Daoy (cell line): ENCODE data around the gene GNAQ. TPM values are rescaled to one million over a fixed set of nuclear protein-coding genes. Genes with fewer than 3 reads are reported as not detected.

ENCODE experiments used
- DNase-seq: peaks from one replicate; pipeline ENCODE4 v3.0.0-alpha.2; 2015; ENCODE audit warnings: low read depth
- total RNA-seq: library from RNA; depleted of rRNA; stranded (reverse); fragments of >200 nt; shearing (Covaris generic); gene quantifications from 2 replicates; pipeline ENCODE4 v1.2.3, GENCODE V29; 2014

GNAQ gene
- total RNA-seq, 1 experiment from 2014 or later = 21.7 TPM

DNA sequence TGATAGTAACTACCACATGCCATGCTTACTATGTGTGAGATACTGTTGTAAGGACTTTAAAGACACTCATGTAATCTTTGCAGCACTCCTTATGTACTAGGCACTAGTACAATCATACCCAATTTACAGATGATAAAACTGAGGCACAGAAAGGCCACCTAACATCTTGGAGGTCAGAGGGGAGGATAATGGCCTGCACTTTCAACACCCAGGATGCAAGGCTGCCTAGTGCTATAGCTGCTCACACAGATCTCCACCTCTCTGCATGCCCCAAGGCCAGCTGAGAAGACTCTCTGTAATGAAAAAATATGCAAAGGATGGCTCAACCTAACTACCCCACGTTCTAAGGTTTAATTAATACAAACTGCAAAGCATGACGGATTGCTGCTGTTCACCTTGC, 57.2 kb downstream of the GNAQ start:
- no peak for DNase-seq

DNA sequence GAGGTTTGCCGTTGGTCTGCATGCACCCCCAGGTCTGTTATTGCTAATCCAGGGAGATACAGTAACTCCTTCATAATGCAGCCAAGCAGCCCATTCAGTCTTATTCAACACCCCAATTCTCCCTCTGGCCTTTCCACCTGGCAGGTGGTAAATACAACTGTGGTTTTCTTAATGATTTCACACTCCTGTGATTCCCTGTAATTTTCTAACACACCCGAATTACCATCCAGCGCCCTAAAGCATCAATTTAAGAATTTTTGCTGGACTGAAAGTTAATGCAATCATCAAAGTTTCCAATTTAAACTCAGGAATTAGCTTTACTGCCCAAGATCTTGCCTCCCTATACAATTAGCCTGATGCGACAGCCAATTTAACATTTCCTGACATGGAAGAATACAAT, 62.5 kb downstream of the GNAQ start:
- DNase-seq = no peak

DNA sequence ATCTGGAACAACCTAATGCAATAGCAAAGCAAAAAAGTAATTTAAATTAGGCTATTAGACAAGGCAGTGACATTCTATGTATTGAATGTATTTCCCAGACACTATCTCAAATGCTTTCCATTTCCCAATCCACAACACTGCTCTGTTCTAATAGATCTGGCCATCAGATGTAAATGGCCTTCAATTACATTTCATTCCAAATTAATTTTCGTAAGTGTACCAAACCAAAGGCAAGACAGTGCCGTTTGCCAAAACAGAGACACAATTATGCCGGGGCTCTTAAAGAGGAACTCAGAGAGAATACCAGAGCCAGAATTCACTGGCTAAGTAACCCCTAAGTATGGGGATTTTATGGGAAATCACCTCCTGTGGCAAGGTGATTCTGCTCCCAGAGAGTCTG, 63.1 kb downstream of the GNAQ start:
- no peak for DNase-seq

DNA sequence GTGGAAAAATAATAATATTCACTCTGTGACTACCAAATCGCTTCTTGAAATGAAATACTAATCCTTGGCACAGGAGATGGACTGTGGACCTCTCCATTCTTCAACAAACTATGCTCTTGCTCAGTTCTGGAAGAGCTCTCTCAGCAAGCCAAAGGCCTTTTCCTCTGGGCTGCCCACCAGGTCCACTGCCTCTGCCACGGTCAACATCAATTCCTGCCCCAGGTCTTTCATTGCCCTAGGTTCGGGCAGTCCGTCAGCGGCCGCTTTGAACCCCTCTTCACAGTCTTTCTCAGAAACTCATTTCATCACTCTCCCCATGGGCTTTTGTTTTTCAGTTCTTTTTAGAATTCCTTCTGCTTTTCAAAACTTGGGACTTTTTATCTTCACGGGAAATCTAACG, 64.9 kb downstream of the GNAQ start:
- no peak for DNase-seq

DNA sequence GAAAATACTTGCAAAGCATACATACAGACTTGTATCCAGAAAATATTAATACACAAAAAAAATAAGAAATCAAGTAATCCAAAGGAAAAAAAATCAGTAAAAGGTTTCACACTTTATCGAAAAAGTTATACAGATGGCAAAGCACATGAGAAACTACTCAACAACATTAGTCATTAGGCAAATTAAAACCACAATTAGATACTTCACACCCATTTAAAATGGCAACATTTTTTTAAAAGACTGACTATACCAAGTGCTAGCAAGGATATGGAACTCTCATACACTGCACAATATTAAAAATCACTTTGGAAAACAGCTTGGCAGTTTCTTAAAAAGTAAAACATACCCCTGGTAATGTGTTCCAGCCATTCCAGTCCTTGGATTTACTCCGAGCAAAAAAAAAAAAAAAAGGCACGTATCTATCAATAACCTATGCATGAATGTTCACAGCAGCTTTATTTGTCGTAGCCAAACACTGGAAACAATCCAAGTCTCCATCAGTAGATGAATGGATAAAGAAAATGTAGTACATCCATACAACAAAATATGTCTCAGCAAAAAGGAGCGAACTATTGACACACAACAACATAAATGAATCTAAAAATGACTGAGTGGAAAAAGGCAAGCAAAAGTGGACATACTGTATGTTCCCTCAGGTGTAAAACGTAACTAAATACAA, 66.0 kb downstream of the GNAQ start:
- no peak for DNase-seq

DNA sequence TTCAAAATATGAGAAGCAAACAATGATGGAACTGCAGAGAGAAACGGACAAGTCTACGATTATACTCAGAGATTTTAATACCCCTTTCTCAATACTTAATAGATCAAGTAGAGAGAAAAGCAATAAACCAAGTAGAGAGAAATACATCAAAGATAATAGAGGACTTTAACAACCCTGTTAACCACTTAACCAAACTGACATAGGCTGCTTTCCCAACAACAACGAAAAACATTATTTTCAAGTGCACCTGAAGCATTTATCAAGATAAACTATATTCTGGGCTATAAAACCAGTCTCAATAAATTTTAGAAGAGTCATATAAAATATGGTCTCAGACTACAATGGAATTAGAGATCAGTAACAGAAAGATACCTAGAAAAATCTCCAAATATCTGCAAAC, 67.4 kb downstream of the GNAQ start:
- DNase-seq = no peak

DNA sequence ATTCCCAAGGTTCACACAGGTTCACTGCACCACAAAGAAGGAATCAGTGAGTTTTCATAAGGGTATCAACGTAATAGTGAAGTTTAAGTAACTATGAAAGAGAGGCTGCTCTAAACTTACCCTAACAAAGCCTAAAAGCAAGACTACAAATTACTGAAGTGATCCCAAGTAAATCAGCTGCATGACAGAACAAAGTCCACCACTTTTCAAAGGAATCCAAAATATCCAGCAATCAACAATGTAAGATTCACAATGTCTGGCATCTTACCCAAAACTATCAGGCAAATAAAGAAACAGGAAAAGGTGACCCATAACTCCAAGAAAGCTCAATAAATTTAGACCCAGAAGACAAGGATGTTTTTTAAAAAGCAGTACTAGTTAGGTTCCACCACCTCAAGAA, 70.1 kb downstream of the GNAQ start:
- DNase-seq = no peak

DNA sequence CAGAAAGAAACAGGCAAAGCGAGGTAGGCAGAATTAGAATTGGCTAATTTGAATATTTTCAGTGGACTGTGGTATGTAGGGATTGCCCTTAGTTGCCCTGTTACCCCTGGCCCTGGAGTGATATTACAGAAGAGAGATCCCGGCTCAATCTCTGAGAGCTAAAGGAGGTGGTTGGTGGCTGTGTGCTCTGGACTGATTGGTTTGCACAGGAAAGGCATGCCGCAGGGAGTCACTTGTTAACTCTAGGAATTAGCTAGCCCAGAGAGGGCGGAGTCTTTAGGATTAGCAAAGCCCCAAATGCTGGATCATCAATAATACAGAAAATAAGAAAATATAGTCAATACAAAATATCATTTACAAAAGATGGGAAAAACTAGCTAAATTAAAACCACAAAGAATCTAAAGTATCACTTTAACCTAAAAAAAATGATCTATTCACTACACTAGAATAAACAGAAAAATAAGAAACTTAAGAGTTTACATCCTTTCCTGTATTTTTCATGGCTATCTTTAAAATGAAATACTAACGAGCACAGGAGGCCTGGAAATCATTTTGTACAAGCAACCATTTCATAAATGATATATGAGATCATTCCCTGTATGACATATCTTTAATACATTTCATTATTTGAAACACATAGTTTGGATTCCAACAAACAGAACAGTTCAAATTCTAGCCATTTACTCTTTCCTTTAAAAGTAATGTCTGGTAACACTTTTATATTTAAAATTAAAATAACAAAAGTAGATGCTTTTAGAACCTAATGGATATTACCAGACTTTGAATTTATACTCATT, 71.1 kb downstream of the GNAQ start:
- no peak for DNase-seq

DNA sequence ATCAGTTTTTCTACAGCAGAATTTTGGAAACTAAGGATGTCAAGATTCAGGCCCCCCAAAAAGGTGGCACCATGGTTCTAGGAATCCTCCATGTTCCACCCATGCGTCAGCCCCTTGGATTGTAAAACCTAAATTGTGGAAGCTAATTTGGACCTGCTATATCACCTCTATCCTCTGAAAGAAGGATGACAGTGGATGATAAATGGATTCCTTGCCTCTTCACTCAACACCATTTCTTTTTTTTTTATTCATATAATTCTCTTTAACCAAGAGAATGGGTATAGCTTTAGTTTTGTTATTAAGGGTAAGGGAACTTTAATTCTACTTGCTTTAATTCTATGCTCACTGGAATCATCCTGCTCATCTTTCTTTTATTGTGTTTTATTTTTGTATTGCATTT, 71.8 kb downstream of the GNAQ start:
- DNase-seq = no peak

DNA sequence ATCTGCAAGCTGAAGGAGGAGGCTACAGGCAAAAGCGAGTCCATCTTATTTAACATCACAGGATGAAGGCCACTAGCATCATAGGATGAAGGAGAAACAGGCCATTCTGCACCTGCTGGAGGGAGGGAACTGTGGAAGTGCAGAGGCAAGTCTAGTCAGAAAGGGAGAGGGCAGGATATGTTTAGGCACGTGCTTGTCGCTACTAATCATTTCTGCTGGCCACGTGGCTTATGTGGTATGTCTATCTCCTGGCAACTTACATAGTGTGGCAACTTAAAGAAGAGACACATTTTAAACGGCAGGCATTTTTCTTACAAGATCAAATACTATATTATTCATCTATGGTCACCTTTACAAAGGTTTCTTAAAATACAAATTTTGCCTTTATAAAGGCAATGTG, 74.0 kb downstream of the GNAQ start:
- DNase-seq = no peak

DNA sequence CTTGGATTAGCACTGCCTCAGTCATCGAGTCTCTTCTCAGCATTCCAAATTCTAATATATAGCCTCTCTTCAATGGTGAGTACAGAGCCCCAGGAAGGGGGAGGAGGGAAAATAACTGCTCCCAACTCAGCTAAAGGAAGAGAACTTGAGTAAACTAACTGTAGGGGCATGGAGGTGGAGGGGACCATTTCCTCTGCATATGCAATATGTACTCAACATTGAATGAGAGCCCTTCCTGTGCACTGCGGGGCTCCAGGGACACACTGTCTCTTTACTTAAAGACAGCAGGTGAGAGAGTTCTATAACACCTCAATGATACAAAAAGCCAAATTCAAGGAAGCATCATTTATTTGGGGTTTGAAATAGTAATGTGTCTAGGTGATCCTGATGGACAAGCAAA, 75.1 kb downstream of the GNAQ start:
- no peak for DNase-seq

DNA sequence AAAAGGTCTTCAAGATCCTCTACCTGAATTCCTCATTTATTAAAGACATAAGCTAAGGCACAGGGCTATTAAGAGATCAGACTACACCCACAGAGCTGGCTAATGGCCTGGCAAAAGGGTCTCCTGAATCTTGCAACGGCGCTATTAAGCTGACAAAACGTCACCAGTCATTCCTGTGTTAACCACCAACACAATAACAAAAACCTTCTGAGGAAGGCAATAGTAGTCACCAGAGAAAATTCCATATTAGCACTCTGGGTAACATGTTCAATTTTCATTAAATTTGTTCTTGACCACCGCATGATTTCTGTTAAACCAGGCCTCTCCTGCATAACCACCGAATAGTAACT, 77.0 kb downstream of the GNAQ start:
- DNase-seq = no peak

DNA sequence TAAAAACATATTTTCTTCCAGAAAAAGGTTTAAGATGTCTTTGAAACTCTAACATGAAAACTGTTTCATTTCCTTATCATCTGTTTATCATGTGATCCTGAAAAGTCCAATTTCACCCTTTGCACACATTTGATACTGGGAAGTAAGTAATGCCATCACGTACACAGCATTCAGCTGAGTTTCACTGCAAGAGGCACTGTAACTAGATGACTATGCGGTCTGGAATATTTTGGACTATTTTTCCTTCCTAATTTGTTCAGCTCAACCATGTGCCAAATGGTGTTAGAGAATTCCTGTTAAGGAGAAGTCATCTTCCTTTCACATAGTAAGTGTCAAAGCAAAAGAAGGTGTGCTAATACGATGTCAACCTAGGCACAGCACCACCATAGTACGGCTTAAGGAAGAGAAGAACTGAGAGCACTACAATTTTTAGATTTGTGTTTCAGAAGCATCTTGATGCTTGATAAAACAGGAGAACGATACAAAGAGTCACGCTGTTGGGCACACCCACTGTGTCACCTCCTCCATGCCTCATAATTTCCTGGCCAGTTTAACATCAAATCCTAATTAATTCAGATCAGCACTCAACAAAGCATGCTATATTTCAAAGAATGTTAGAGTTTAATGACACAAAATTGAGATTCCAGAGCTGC, 77.5 kb downstream of the GNAQ start:
- no peak for DNase-seq

DNA sequence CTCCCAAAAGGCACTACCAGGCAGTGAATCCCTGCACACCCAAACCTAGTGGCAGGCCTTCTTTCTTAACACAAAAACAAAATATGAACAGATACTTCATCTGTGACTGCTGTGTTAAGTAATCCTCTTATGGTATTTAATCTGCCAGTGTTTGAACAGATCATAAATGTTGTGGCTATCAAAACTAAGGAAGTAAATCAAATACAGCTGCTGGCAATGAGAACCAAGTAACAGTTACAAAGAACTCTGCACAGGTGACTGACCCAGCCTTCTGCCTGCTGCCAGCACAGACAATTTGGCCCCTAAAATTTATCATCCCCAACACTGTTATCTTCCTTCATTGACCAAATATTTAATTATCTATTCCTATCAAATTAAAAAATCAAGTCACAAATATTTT, 78.0 kb downstream of the GNAQ start:
- DNase-seq = no peak

DNA sequence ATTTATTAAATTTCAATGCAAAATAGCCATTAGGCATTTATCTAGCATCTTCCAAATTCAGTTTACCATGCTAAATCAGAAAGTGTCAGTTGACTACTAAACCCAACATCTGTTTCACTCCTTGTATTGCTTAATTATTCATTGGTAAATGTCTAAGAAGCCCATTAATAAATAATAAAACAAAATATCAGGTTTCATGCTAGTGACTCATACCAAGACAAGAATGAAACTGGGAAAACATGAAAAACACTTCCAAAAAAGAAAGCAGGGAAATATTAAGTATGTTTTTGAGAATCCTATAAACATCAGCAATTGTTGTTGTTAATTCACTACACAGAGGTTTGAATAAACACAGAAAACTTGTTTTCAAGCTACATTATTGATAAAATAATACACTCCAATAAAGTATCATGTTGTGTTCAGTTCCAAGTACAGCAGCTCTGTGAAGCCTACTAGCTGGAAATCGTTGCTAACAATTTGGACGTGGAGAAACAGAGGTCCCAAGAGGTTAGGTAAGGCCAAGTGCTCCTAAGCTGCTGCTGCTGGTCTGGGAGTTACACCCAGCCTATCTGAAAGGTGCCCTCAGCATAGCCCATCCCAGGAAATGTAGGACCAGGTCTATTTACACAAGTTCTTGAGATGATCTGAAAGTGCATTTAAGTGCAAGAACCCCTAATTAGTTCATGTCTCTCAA, 78.8 kb downstream of the GNAQ start:
- DNase-seq = no peak

DNA sequence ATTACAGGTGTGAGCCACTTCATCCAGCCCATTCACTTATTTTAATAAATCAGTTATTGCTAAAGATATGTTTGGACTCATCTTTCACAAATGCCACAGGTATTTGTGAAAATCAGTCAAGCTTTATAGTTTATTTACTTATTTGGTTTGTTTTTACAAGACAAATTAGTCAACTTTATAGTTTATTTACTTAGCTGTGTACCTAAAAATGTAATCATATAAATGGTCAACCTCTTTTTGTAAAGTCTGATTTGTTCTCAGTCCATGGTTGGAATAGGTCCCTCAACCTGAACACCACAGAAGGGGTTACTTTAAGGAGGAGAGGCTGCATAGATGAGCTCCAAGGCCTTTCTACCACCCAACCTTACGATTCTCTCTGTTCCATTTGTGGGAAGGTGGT, 80.2 kb downstream of the GNAQ start:
- no peak for DNase-seq

DNA sequence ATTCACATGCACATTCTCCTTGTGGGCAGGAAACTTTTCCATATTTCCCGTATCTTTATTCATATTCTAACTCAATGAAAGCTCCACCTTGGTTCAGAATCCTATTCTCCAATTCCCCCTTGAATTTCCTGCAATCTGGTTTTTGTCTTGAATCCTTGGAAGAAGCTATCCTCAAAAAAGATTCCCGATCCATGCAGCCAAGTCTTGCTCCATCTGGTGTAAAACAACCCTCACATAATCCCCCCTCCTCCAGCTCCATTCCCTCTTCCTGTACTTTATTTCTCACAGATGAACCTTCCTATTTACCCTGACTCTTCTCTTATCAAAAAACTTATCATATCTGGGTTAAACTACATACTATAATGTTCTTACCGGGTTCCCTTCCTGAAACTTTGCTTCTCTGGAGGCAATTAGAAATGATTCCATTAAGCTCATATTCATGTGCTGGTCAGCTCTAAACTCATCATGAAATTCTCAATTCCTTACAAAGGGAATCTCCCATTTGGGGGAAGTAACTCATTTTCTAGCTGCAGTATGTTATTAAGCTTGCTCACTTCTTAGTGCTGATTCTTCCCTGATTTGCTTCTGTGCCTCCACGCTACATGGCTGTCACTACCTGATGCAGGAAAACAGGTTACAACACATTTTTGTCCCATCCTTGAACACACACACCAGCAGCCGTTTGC, 81.7 kb downstream of the GNAQ start:
- DNase-seq = no peak

DNA sequence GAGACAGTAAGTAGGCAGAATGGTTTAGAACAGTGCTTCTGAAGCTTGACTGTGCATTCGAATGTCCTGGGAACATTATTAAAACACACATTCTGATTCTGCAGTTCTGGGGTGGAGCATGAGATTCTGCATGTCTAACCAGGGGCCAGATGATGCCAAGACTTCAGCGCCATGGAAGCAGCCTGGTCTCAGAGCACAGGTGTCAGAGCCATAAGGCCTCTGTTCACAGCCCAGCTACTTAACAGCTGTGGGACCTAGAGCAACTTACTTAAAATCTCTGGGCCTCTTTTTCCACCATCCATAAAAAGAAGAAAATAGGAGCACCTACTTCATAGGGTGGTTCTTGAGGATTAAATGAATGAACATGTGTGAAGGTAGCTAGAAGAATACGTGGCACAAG, 84.0 kb downstream of the GNAQ start:
- no peak for DNase-seq

DNA sequence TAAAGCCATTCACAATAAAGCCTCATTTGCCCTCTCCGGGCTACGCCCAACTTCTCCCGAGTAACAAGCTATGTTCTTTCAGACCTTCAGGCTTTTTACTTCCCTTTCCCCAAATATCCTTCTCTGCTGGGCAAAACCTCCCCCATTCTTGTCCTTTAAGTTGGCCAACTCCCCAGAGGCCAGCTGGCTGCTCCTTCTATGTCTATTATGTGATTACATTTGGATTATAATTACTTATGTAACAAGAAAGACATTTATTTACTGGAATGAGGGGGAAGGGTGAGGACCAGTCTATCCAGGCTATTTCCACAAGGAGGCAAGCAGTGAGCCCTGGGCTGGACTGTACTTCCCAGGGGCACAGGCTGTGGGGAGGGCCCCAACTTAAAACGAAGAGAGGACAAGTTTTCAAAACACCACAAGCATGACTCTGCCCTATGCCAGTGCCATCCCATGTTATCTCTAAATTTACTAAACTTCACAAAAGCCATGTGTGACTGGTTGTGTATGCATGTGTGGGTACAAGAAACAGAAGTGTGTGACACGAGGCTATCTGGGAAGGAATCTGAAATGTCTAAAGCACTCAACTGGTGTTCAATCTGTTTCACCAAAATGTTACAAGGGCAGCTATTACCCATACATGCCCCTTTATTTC, 84.5 kb downstream of the GNAQ start:
- DNase-seq = no peak

DNA sequence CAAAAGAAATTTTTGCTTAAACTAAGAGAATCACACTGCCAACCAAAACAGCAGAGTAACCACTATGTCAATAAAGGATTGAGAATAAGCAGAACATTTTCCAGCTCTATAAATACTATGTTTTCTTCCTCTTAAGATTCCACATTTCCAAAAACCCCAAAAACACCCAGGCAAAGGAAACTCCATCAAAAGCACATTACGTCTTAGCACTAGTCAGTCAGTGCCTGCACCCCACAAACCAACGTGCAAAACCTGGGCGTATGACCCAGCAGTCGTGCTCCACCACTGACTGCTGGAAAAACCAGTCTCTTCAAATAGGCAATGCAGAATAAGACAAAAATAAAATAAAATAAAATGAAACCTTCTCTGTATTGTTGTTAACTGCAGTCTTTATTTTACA, 85.3 kb downstream of the GNAQ start:
- DNase-seq = no peak

DNA sequence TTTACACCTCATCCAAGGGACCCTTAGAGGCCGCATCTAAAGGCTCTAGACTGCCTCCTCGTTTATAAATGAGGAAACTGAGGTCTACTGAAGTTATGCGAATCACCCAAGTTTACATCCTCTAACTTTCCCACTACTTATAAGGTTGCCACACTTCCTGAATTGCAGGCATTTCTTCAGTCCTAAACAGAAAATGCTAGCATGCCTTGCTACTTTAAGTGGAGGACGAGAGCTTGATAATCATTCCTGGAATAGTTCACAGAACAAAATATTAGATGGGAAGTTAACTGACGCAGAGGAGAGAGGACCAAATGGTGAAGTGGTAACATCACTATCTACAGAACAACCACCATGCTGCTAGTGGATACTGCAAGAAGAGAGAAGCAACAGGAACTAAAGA, 85.8 kb downstream of the GNAQ start:
- DNase-seq = no peak
